WTC11 (cell line): ENCODE results near the gene DTNBP1. TPM values are rescaled to one million over a fixed set of nuclear protein-coding genes. Genes with fewer than 3 reads are reported as not detected.

Experiments
- ATAC-seq: fragments of 200-7000 bp; cut with Tn5 transposase; 2 replicates; pipeline ENCODE4 v1.10.0; 2021; ENCODE audit warnings: mild to moderate bottlenecking, moderate library complexity
- CTCF ChIA-PET: fragments of 300-600 bp; sonication (Branson Sonifier 250); formaldehyde crosslinking; loops from one replicate; lab custom pipeline; 2021; ENCODE audit warnings: antibody characterized with exemption; lab: Charles Lee
- POLR2A ChIA-PET: fragments of 350-600 bp; sonication (Branson Sonifier 250); formaldehyde crosslinking; loops from one replicate; lab custom pipeline; 2021; ENCODE audit warnings: antibody characterized with exemption; lab: Charles Lee
- DNase-seq: peaks from one replicate; pipeline ENCODE4 v3.0.0; 2021; ENCODE audit warnings: low spot score
- H3K27ac Mint-ChIP-seq: 2 replicates; pipeline ENCODE4 v1.8.0; 2021; ENCODE audit warnings: mixed read lengths
- H3K27me3 Mint-ChIP-seq: 2 replicates; pipeline ENCODE4 v1.8.0; 2021; ENCODE audit warnings: low read depth, mild to moderate bottlenecking, moderate library complexity, mixed read lengths
- H3K36me3 Mint-ChIP-seq: 2 replicates; pipeline ENCODE4 v1.8.0; 2021; ENCODE audit warnings: mixed read lengths
- H3K4me1 Mint-ChIP-seq: 2 replicates; pipeline ENCODE4 v1.8.0; 2022; ENCODE audit warnings: mixed read lengths
- H3K4me3 Mint-ChIP-seq: 2 replicates; pipeline ENCODE4 v1.8.0; 2021; ENCODE audit warnings: mild to moderate bottlenecking, moderate library complexity, mixed read lengths
- H3K9me3 Mint-ChIP-seq: 2 replicates; pipeline ENCODE4 v1.8.0; 2021; ENCODE audit warnings: mixed read lengths
- ATF6 ChIP-seq: sonication (generic); formaldehyde crosslinking; IDR thresholded peaks from 2 replicates; pipeline ENCODE4 v1.8.1; 2023; ENCODE audit warnings: mild to moderate bottlenecking, missing genetic modification reagents
- CBFB ChIP-seq: sonication (generic); formaldehyde crosslinking; IDR thresholded peaks from 2 replicates; pipeline ENCODE4 v1.8.1; 2022; ENCODE audit warnings: mild to moderate bottlenecking, low read depth, missing genetic modification reagents
- E2F4 ChIP-seq: sonication (generic); formaldehyde crosslinking; IDR thresholded peaks from 2 replicates; pipeline ENCODE4 v1.8.1; 2022; ENCODE audit warnings: low read depth, mild to moderate bottlenecking, moderate library complexity, missing genetic modification reagents, borderline replicate concordance
- ELF4 ChIP-seq: sonication (generic); formaldehyde crosslinking; IDR thresholded peaks from 2 replicates; pipeline ENCODE4 v1.8.1; 2022; ENCODE audit warnings: low read depth, mild to moderate bottlenecking, moderate library complexity, missing genetic modification reagents
- EMX1 ChIP-seq: fragments of 250-450 bp; sonication (Bioruptor Pico); IDR thresholded peaks from 2 replicates; pipeline ENCODE4 v1.8.0; 2021; ENCODE audit warnings: mild to moderate bottlenecking
- ERG ChIP-seq: fragments of 250-450 bp; sonication (Bioruptor Pico); IDR thresholded peaks from 2 replicates; pipeline ENCODE4 v1.8.0; 2021; ENCODE audit warnings: mild to moderate bottlenecking
- FOXP1 ChIP-seq: sonication (generic); formaldehyde crosslinking; IDR thresholded peaks from 2 replicates; pipeline ENCODE4 v1.8.0; 2022; ENCODE audit warnings: missing genetic modification reagents, mild to moderate bottlenecking, moderate library complexity, borderline replicate concordance
- GRHL2 ChIP-seq: fragments of 250-450 bp; sonication (Bioruptor Pico); IDR thresholded peaks from 2 replicates; pipeline ENCODE4 v1.8.0; 2022; ENCODE audit warnings: mild to moderate bottlenecking, moderate library complexity; ENCODE audit not compliant: insufficient replicate concordance, severe bottlenecking
- KAT7 ChIP-seq: sonication (generic); formaldehyde crosslinking; IDR thresholded peaks from 2 replicates; pipeline ENCODE4 v1.8.1; 2023; ENCODE audit warnings: missing genetic modification reagents, mild to moderate bottlenecking, borderline replicate concordance
- MAX ChIP-seq: sonication (generic); formaldehyde crosslinking; IDR thresholded peaks from 2 replicates; pipeline ENCODE4 v1.8.0; 2022; ENCODE audit warnings: mild to moderate bottlenecking, missing genetic modification reagents
- NFATC4 ChIP-seq: fragments of 250-450 bp; sonication (Bioruptor Pico); IDR thresholded peaks from 2 replicates; pipeline ENCODE4 v1.9.0; 2021; ENCODE audit warnings: mild to moderate bottlenecking
- NR3C1 ChIP-seq: sonication (generic); formaldehyde crosslinking; conservative IDR thresholded peaks from 2 replicates; pipeline ENCODE4 v1.8.1; 2023; ENCODE audit warnings: low read depth, mild to moderate bottlenecking, missing genetic modification reagents
- PRRX2 ChIP-seq: fragments of 250-450 bp; sonication (Bioruptor Pico); IDR thresholded peaks from 2 replicates; pipeline ENCODE4 v1.8.0; 2021; ENCODE audit warnings: mild to moderate bottlenecking
- RELA ChIP-seq: sonication (generic); formaldehyde crosslinking; IDR thresholded peaks from 2 replicates; pipeline ENCODE4 v1.8.1; 2022; ENCODE audit warnings: missing genetic modification reagents, mild to moderate bottlenecking, borderline replicate concordance
- SMAD3 ChIP-seq: sonication (generic); formaldehyde crosslinking; IDR thresholded peaks from 2 replicates; pipeline ENCODE4 v1.8.0; 2022; ENCODE audit warnings: missing genetic modification reagents, mild to moderate bottlenecking, borderline replicate concordance
- SMAD4 ChIP-seq: sonication (generic); formaldehyde crosslinking; IDR thresholded peaks from 2 replicates; pipeline ENCODE4 v1.8.0; 2022; ENCODE audit warnings: mild to moderate bottlenecking, missing genetic modification reagents
- TCF7 ChIP-seq: sonication (generic); formaldehyde crosslinking; IDR thresholded peaks from 2 replicates; pipeline ENCODE4 v1.8.0; 2022; ENCODE audit warnings: mild to moderate bottlenecking, low read depth, missing genetic modification reagents, moderate library complexity
- TEAD1 ChIP-seq: sonication (generic); formaldehyde crosslinking; IDR thresholded peaks from 2 replicates; pipeline ENCODE4 v1.8.0; 2022; ENCODE audit warnings: mild to moderate bottlenecking, missing genetic modification reagents
- ZNF121 ChIP-seq: sonication (generic); formaldehyde crosslinking; IDR thresholded peaks from 2 replicates; pipeline ENCODE4 v1.8.0; 2023; ENCODE audit warnings: missing genetic modification reagents
- ZNF138 ChIP-seq: sonication (generic); formaldehyde crosslinking; conservative IDR thresholded peaks from 2 replicates; pipeline ENCODE4 v1.8.1; 2022; ENCODE audit warnings: mild to moderate bottlenecking, moderate library complexity, missing genetic modification reagents
- ZNF232 ChIP-seq: sonication (generic); formaldehyde crosslinking; IDR thresholded peaks from 2 replicates; pipeline ENCODE4 v1.8.0; 2022; ENCODE audit warnings: mild to moderate bottlenecking, missing genetic modification reagents
- ZNF416 ChIP-seq: fragments of 250-450 bp; sonication (Bioruptor Pico); IDR thresholded peaks from 2 replicates; pipeline ENCODE4 v1.9.0; 2021; ENCODE audit warnings: mild to moderate bottlenecking, inconsistent platforms
- ZNF425 ChIP-seq: fragments of 250-450 bp; sonication (Bioruptor Pico); conservative IDR thresholded peaks from 2 replicates; pipeline ENCODE4 v1.9.0; 2021; ENCODE audit warnings: mild to moderate bottlenecking
- ZNF671 ChIP-seq: fragments of 250-450 bp; sonication (Bioruptor Pico); IDR thresholded peaks from 2 replicates; pipeline ENCODE4 v1.8.0; 2021; ENCODE audit warnings: mild to moderate bottlenecking
- ZSCAN18 ChIP-seq: fragments of 250-450 bp; sonication (Bioruptor Pico); IDR thresholded peaks from 2 replicates; pipeline ENCODE4 v2.1.2; 2022; ENCODE audit warnings: mild to moderate bottlenecking, moderate library complexity
- total RNA-seq: library from RNA; stranded (reverse); gene quantifications from 3 replicates; pipeline ENCODE4 v1.2.3, GENCODE V29; 2021

Gene DTNBP1
- total RNA-seq, 1 experiment from 2014 or later = 15.1 TPM

GRCh38 chr6:15604843-15605242 is 58.0 kb downstream of the DTNBP1 start:
- Mint-ChIP-seq H3K4me1 (peaks cover 19% of the 10 kb centered on the region), H3K36me3 (peaks cover 4% of the 10 kb centered on the region)
- DNase-seq (no peak), ATAC-seq (no peak)
- TF ChIP-seq ATF6 (CRISPR knock-in tag) (no peak), TEAD1 (no peak), ZNF138 (CRISPR knock-in tag) (no peak), SMAD3 (no peak), NR3C1 (CRISPR knock-in tag) (no peak), RELA (no peak), TCF7 (CRISPR knock-in tag) (no peak), SMAD4 (no peak), MAX (CRISPR knock-in tag) (no peak), ZNF121 (CRISPR knock-in tag) (no peak), CBFB (CRISPR knock-in tag) (no peak)
- TF ChIP-seq, all 79 proteins: peak for 0
- Mint-ChIP-seq H3K27me3 (no peaks in the 10 kb centered on the region), H3K4me3 (no peak overlapping the region), H3K27ac (no peak overlapping the region), H3K9me3 (no peaks in the 10 kb centered on the region)
- ChIA-PET POLR2A (no interaction called here), CTCF (interaction anchor here (2.5 kb wide), 1 partner anchor 19 kb away, joined by 8 read pairs; no protein-coding TSS in a partner anchor)

- 0 out of 2 replicates have a peak overlapping the region, but pooled peaks have one; percentile 35 for H3K27ac Mint-ChIP-seq
- ATAC-seq (peak; percentile 34; the same call in 1 of the 2 replicates), DNase-seq (no peak)
- no peaks in the 10 kb centered on the region for H3K9me3 Mint-ChIP-seq
- CTCF ChIA-PET = no interaction called here
- no peaks in the 10 kb centered on the region for H3K27me3 Mint-ChIP-seq
- H3K4me1 Mint-ChIP-seq = peaks cover 19% of the 10 kb centered on the region
- H3K36me3 Mint-ChIP-seq = no peaks in the 10 kb centered on the region; the same call in 1 of the 2 replicates
- no peak overlapping the region for H3K4me3 Mint-ChIP-seq
- POLR2A ChIA-PET = no interaction called here
- no peak for TF ChIP-seq ZNF425 (CRISPR knock-in tag)
- TF ChIP-seq ZNF232 (CRISPR knock-in tag) = no peak
- no peak for TF ChIP-seq ZNF671 (CRISPR knock-in tag)
- no peak for TF ChIP-seq GRHL2 (CRISPR knock-in tag)
- TF ChIP-seq ZNF416 = no peak
- no peak for TF ChIP-seq PRRX2
- no peak for TF ChIP-seq ZNF138 (CRISPR knock-in tag)
- no peak for TF ChIP-seq ERG
- no peak for TF ChIP-seq ZSCAN18 (CRISPR knock-in tag)
- TF ChIP-seq EMX1 (CRISPR knock-in tag) = no peak
- TF ChIP-seq ELF4 (CRISPR knock-in tag) = no peak
- TF ChIP-seq NFATC4 = no peak
- no peak for TF ChIP-seq KAT7 (CRISPR knock-in tag)
- TF ChIP-seq E2F4 (CRISPR knock-in tag) = no peak
- TF ChIP-seq FOXP1 (CRISPR knock-in tag) = no peak
- no peak for TF ChIP-seq SMAD3
- TF ChIP-seq SMAD4 = no peak
These were observed 60.7 kb downstream of the DTNBP1 start for GRCh38 chr6:15602154-15602553.
